WTC11 (cell line): Measurements from ENCODE around the gene HOXD12. TPM values are rescaled to one million over a fixed set of nuclear protein-coding genes. Genes with fewer than 3 reads are reported as not detected.

Source experiments
- ATAC-seq: fragments of 200-7000 bp; cut with Tn5 transposase; 2 replicates; pipeline ENCODE4 v1.10.0; 2021; ENCODE audit warnings: mild to moderate bottlenecking, moderate library complexity
- CTCF ChIA-PET: fragments of 300-600 bp; sonication (Branson Sonifier 250); formaldehyde crosslinking; loops from one replicate; lab custom pipeline; 2021; ENCODE audit warnings: antibody characterized with exemption; lab: Charles Lee
- POLR2A ChIA-PET: fragments of 350-600 bp; sonication (Branson Sonifier 250); formaldehyde crosslinking; loops from one replicate; lab custom pipeline; 2021; ENCODE audit warnings: antibody characterized with exemption; lab: Charles Lee
- DNase-seq: peaks from one replicate; pipeline ENCODE4 v3.0.0; 2021; ENCODE audit warnings: low spot score
- H3K27ac Mint-ChIP-seq: 2 replicates; pipeline ENCODE4 v1.8.0; 2021; ENCODE audit warnings: mixed read lengths
- H3K27me3 Mint-ChIP-seq: 2 replicates; pipeline ENCODE4 v1.8.0; 2021; ENCODE audit warnings: low read depth, mild to moderate bottlenecking, moderate library complexity, mixed read lengths
- H3K36me3 Mint-ChIP-seq: 2 replicates; pipeline ENCODE4 v1.8.0; 2021; ENCODE audit warnings: mixed read lengths
- H3K4me1 Mint-ChIP-seq: 2 replicates; pipeline ENCODE4 v1.8.0; 2022; ENCODE audit warnings: mixed read lengths
- H3K4me3 Mint-ChIP-seq: 2 replicates; pipeline ENCODE4 v1.8.0; 2021; ENCODE audit warnings: mild to moderate bottlenecking, moderate library complexity, mixed read lengths
- H3K9me3 Mint-ChIP-seq: 2 replicates; pipeline ENCODE4 v1.8.0; 2021; ENCODE audit warnings: mixed read lengths
- ATF1 ChIP-seq: sonication (generic); formaldehyde crosslinking; IDR thresholded peaks from 2 replicates; pipeline ENCODE4 v1.8.1; 2023; ENCODE audit warnings: mild to moderate bottlenecking, moderate library complexity, missing genetic modification reagents
- E2F4 ChIP-seq: sonication (generic); formaldehyde crosslinking; IDR thresholded peaks from 2 replicates; pipeline ENCODE4 v1.8.1; 2022; ENCODE audit warnings: low read depth, mild to moderate bottlenecking, moderate library complexity, missing genetic modification reagents, borderline replicate concordance
- E2F5 ChIP-seq: sonication (generic); formaldehyde crosslinking; IDR thresholded peaks from 2 replicates; pipeline ENCODE4 v1.8.1; 2022; ENCODE audit warnings: mild to moderate bottlenecking, moderate library complexity, missing genetic modification reagents
- ETV6 ChIP-seq: sonication (generic); formaldehyde crosslinking; IDR thresholded peaks from 2 replicates; pipeline ENCODE4 v1.8.1; 2022; ENCODE audit warnings: mild to moderate bottlenecking, missing genetic modification reagents
- GRHL2 ChIP-seq: fragments of 250-450 bp; sonication (Bioruptor Pico); IDR thresholded peaks from 2 replicates; pipeline ENCODE4 v1.8.0; 2022; ENCODE audit warnings: mild to moderate bottlenecking, moderate library complexity; ENCODE audit not compliant: insufficient replicate concordance, severe bottlenecking
- HMGA2 ChIP-seq: fragments of 250-450 bp; sonication (Bioruptor Pico); IDR thresholded peaks from 2 replicates; pipeline ENCODE4 v1.4.0; 2021; ENCODE audit warnings: mild to moderate bottlenecking, moderate library complexity
- IRF2 ChIP-seq: sonication (generic); formaldehyde crosslinking; IDR thresholded peaks from 2 replicates; pipeline ENCODE4 v1.8.0; 2022; ENCODE audit warnings: low read depth, missing genetic modification reagents, borderline replicate concordance
- NFATC4 ChIP-seq: fragments of 250-450 bp; sonication (Bioruptor Pico); IDR thresholded peaks from 2 replicates; pipeline ENCODE4 v1.9.0; 2021; ENCODE audit warnings: mild to moderate bottlenecking
- NFYB ChIP-seq: sonication (generic); formaldehyde crosslinking; conservative IDR thresholded peaks from 2 replicates; pipeline ENCODE4 v1.8.0; 2022; ENCODE audit warnings: low read depth, missing genetic modification reagents
- NR3C1 ChIP-seq: sonication (generic); formaldehyde crosslinking; conservative IDR thresholded peaks from 2 replicates; pipeline ENCODE4 v1.8.1; 2023; ENCODE audit warnings: low read depth, mild to moderate bottlenecking, missing genetic modification reagents
- RORB ChIP-seq: fragments of 250-450 bp; sonication (Bioruptor Pico); IDR thresholded peaks from 2 replicates; pipeline ENCODE4 v1.9.0; 2021; ENCODE audit warnings: mild to moderate bottlenecking
- SMAD4 ChIP-seq: sonication (generic); formaldehyde crosslinking; IDR thresholded peaks from 2 replicates; pipeline ENCODE4 v1.8.0; 2022; ENCODE audit warnings: mild to moderate bottlenecking, missing genetic modification reagents
- TCF7 ChIP-seq: sonication (generic); formaldehyde crosslinking; IDR thresholded peaks from 2 replicates; pipeline ENCODE4 v1.8.0; 2022; ENCODE audit warnings: mild to moderate bottlenecking, low read depth, missing genetic modification reagents, moderate library complexity
- ZBTB21 ChIP-seq: sonication (generic); formaldehyde crosslinking; IDR thresholded peaks from 2 replicates; pipeline ENCODE4 v1.8.1; 2023; ENCODE audit warnings: mild to moderate bottlenecking, missing genetic modification reagents, borderline replicate concordance
- ZMAT4 ChIP-seq: fragments of 250-450 bp; sonication (Bioruptor Pico); IDR thresholded peaks from 2 replicates; pipeline ENCODE4 v1.9.0; 2021; ENCODE audit warnings: mild to moderate bottlenecking
- ZNF263 ChIP-seq: sonication (generic); formaldehyde crosslinking; IDR thresholded peaks from 2 replicates; pipeline ENCODE4 v1.8.1; 2022; ENCODE audit warnings: low read depth, mild to moderate bottlenecking, moderate library complexity, missing genetic modification reagents
- ZNF671 ChIP-seq: fragments of 250-450 bp; sonication (Bioruptor Pico); IDR thresholded peaks from 2 replicates; pipeline ENCODE4 v1.8.0; 2021; ENCODE audit warnings: mild to moderate bottlenecking
- total RNA-seq: library from RNA; stranded (reverse); gene quantifications from 3 replicates; pipeline ENCODE4 v1.2.3, GENCODE V29; 2021
- TF ChIP-seq, protein P1 (sequence below): sonication (generic); formaldehyde crosslinking; IDR thresholded peaks from 2 replicates; pipeline ENCODE4 v1.8.0; 2022; ENCODE audit warnings: mild to moderate bottlenecking, missing genetic modification reagents
- TF ChIP-seq, protein P2 (sequence below): sonication (generic); formaldehyde crosslinking; IDR thresholded peaks from 2 replicates; pipeline ENCODE4 v1.8.0; 2023; ENCODE audit warnings: missing genetic modification reagents
- TF ChIP-seq, protein P3 (sequence below): sonication (generic); formaldehyde crosslinking; IDR thresholded peaks from 2 replicates; pipeline ENCODE4 v1.8.0; 2022; ENCODE audit warnings: mild to moderate bottlenecking, missing genetic modification reagents
- TF ChIP-seq, protein P4 (sequence below): fragments of 250-450 bp; sonication (Bioruptor Pico); IDR thresholded peaks from 2 replicates; pipeline ENCODE4 v1.9.0; 2021; ENCODE audit warnings: moderate library complexity, mild to moderate bottlenecking, inconsistent platforms, borderline replicate concordance
- TF ChIP-seq, protein P5 (sequence below): fragments of 250-450 bp; sonication (Bioruptor Pico); IDR thresholded peaks from 2 replicates; pipeline ENCODE4 v1.9.0; 2021; ENCODE audit warnings: mild to moderate bottlenecking
- TF ChIP-seq, protein P6 (sequence below): sonication (generic); formaldehyde crosslinking; conservative IDR thresholded peaks from 2 replicates; pipeline ENCODE4 v1.8.1; 2022; ENCODE audit warnings: mild to moderate bottlenecking, missing genetic modification reagents

Gene HOXD12
- total RNA-seq, 1 experiment from 2014 or later = 0.17 TPM

DNA sequence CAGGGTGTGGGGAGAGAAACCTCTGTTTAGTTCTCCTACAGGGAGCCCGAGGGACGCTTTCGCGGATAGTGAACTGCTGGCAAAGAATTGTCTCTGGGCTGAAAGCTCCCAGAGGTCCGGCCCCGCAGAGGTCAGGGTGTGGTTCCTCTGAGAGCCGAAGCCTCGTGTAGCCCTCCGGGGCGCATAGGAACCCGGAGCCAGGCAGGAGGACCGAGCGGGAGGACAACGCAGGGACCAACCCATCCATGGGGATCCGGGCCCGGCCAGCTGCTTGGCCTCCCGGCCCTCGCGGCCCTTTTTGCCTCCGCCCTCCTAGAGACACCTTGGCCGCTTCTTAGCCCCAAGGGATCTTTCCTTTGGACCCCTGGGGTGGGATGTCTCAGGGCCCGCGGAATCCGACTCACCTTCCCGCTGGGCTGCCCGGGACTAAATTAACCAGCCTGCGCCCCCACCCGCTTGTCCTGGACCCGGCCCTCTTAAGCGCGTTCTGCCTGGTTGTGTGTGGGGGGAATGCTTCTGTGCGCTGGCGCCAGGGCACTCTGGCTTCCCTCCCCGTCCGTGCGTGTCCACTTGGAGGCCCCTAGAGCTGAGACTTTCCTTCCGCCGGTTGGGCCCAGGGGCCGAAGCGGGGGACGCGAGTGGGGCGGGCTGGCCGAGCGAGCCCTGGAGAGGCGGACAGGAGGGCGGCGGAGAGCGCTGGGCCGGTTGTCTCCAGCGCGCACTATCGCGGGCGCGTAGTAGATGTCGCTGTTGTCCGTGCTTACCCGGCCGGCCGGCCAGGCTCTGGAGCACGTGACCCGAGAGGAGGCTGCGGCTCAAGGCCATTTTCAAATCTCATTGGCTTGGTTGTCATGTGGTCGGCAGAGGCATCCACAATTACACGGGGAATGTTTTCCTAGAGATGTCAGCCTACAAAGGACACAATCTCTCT is 16.6 kb downstream of the HOXD12 start, which contains the start of gene HOXD10 (continued):
- TF ChIP-seq TCF7 (no peak), IRF2 (CRISPR knock-in tag) (no peak), GRHL2 (CRISPR knock-in tag) (no peak), ATF1 (no peak), ETV6 (CRISPR knock-in tag) (peak; percentile 42; the same call in 1 of the 2 replicates), ZNF671 (CRISPR knock-in tag) (no peak), HMGA2 (CRISPR knock-in tag) (no peak)
- TF ChIP-seq, protein P1, sequence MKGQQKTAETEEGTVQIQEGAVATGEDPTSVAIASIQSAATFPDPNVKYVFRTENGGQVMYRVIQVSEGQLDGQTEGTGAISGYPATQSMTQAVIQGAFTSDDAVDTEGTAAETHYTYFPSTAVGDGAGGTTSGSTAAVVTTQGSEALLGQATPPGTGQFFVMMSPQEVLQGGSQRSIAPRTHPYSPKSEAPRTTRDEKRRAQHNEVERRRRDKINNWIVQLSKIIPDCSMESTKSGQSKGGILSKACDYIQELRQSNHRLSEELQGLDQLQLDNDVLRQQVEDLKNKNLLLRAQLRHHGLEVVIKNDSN = peak; percentile 95

GRCh38 chr2:176117162-176117822 is 17.7 kb downstream of the HOXD12 start:
- peaks cover 4% of the 10 kb centered on the region for H3K9me3 Mint-ChIP-seq
- POLR2A ChIA-PET = no interaction called here
- TF ChIP-seq NFATC4 (CRISPR knock-in tag) = no peak
- TF ChIP-seq, protein P2, sequence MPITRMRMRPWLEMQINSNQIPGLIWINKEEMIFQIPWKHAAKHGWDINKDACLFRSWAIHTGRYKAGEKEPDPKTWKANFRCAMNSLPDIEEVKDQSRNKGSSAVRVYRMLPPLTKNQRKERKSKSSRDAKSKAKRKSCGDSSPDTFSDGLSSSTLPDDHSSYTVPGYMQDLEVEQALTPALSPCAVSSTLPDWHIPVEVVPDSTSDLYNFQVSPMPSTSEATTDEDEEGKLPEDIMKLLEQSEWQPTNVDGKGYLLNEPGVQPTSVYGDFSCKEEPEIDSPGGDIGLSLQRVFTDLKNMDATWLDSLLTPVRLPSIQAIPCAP (CRISPR knock-in tag) = no peak
- TF ChIP-seq, protein P3, sequence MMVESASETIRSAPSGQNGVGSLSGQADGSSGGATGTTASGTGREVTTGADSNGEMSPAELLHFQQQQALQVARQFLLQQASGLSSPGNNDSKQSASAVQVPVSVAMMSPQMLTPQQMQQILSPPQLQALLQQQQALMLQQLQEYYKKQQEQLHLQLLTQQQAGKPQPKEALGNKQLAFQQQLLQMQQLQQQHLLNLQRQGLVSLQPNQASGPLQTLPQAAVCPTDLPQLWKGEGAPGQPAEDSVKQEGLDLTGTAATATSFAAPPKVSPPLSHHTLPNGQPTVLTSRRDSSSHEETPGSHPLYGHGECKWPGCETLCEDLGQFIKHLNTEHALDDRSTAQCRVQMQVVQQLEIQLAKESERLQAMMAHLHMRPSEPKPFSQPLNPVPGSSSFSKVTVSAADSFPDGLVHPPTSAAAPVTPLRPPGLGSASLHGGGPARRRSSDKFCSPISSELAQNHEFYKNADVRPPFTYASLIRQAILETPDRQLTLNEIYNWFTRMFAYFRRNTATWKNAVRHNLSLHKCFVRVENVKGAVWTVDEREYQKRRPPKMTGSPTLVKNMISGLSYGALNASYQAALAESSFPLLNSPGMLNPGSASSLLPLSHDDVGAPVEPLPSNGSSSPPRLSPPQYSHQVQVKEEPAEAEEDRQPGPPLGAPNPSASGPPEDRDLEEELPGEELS (CRISPR knock-in tag) = no peak
- TF ChIP-seq SMAD4 (CRISPR knock-in tag) = no peak
- no peak for TF ChIP-seq E2F4
- TF ChIP-seq NFYB (CRISPR knock-in tag) = no peak
- no peak for TF ChIP-seq NR3C1 (CRISPR knock-in tag)
- TF ChIP-seq ZBTB21 (CRISPR knock-in tag) = no peak
- TF ChIP-seq ZMAT4 (CRISPR knock-in tag) = no peak
- no peak for TF ChIP-seq ZNF263
- no peak for TF ChIP-seq RORB (CRISPR knock-in tag)
- no peak for TF ChIP-seq E2F5
- TF ChIP-seq, protein P4, sequence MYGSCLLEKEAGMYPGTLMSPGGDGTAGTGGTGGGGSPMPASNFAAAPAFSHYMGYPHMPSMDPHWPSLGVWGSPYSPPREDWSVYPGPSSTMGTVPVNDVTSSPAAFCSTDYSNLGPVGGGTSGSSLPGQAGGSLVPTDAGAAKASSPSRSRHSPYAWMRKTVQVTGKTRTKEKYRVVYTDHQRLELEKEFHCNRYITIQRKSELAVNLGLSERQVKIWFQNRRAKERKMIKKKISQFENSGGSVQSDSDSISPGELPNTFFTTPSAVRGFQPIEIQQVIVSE = no peak
- TF ChIP-seq, protein P5, sequence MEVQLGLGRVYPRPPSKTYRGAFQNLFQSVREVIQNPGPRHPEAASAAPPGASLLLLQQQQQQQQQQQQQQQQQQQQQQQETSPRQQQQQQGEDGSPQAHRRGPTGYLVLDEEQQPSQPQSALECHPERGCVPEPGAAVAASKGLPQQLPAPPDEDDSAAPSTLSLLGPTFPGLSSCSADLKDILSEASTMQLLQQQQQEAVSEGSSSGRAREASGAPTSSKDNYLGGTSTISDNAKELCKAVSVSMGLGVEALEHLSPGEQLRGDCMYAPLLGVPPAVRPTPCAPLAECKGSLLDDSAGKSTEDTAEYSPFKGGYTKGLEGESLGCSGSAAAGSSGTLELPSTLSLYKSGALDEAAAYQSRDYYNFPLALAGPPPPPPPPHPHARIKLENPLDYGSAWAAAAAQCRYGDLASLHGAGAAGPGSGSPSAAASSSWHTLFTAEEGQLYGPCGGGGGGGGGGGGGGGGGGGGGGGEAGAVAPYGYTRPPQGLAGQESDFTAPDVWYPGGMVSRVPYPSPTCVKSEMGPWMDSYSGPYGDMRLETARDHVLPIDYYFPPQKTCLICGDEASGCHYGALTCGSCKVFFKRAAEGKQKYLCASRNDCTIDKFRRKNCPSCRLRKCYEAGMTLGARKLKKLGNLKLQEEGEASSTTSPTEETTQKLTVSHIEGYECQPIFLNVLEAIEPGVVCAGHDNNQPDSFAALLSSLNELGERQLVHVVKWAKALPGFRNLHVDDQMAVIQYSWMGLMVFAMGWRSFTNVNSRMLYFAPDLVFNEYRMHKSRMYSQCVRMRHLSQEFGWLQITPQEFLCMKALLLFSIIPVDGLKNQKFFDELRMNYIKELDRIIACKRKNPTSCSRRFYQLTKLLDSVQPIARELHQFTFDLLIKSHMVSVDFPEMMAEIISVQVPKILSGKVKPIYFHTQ (CRISPR knock-in tag) = no peak
- TF ChIP-seq, protein P6, sequence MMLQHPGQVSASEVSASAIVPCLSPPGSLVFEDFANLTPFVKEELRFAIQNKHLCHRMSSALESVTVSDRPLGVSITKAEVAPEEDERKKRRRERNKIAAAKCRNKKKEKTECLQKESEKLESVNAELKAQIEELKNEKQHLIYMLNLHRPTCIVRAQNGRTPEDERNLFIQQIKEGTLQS = no peak
- no peak overlapping the region for H3K4me3 Mint-ChIP-seq
- 0 out of 2 replicates have a peak, but pooled peaks cover 7% of the 10 kb centered on the region for H3K36me3 Mint-ChIP-seq
- peaks cover 100% of the 10 kb centered on the region for H3K27me3 Mint-ChIP-seq
- DNase-seq (no peak), ATAC-seq (no peak)
- CTCF ChIA-PET = interaction anchor here (0.9 kb wide), 1 partner anchor 70 kb away, joined by 3 read pairs; no protein-coding TSS in a partner anchor
- H3K4me1 Mint-ChIP-seq = peaks cover 19% of the 10 kb centered on the region
- H3K27ac Mint-ChIP-seq = no peak overlapping the region
